HG03103 (cell line): Measurements from ENCODE around the gene CBFA2T3.
"Not testable (repeated sequence)": the region's sequence is repeated elsewhere in the genome, so short reads cannot be mapped to it uniquely, and the experiment has no call there.

ENCODE experiments used
- ATAC-seq: cut with Tn5 transposase; IDR thresholded peaks from one replicate; pipeline ENCODE4 v1.9.1; 2021; ENCODE audit warnings: low read depth; ENCODE audit not compliant: unreplicated experiment

Gene CBFA2T3

GRCh38 chr16:89013692-89014402 is 36.8 kb upstream of the CBFA2T3 start:
- no peak for ATAC-seq

GRCh38 chr16:89013111-89013510 is 36.1 kb upstream of the CBFA2T3 start:
- ATAC-seq, result no peak

- ATAC-seq, result no peak
These were observed 35.6 kb upstream of the CBFA2T3 start for GRCh38 chr16:89012622-89012995.

GRCh38 chr16:89011909-89012621 is 35.1 kb upstream of the CBFA2T3 start:
- no peak for ATAC-seq

GRCh38 chr16:89010210-89010925 is 33.4 kb upstream of the CBFA2T3 start:
- ATAC-seq, result no peak

- ATAC-seq, result no peak
These were observed 32.6 kb upstream of the CBFA2T3 start for GRCh38 chr16:89009343-89010209.

GRCh38 chr16:89008796-89009195 is 31.8 kb upstream of the CBFA2T3 start:
- ATAC-seq, result not testable (repeated sequence)

GRCh38 chr16:89007371-89008249 is 30.6 kb upstream of the CBFA2T3 start:
- no peak for ATAC-seq

GRCh38 chr16:89006036-89006752 is 29.2 kb upstream of the CBFA2T3 start:
- no peak for ATAC-seq

- no peak for ATAC-seq
These were observed 28.4 kb upstream of the CBFA2T3 start for GRCh38 chr16:89005201-89006035.

GRCh38 chr16:89004209-89004831 is 27.3 kb upstream of the CBFA2T3 start:
- no peak for ATAC-seq

- ATAC-seq, result no peak
These were observed 26.8 kb upstream of the CBFA2T3 start for GRCh38 chr16:89003831-89004208.

- ATAC-seq, result no peak
These were observed 26.1 kb upstream of the CBFA2T3 start for GRCh38 chr16:89002851-89003830.

- ATAC-seq, result not testable (repeated sequence)
These were observed 25.1 kb upstream of the CBFA2T3 start for GRCh38 chr16:89002081-89002480.

- ATAC-seq, result no peak
These were observed 24.4 kb upstream of the CBFA2T3 start for GRCh38 chr16:89001117-89002027.
